ENCODE results near the gene MILR1. TPM values are rescaled to one million over a fixed set of nuclear protein-coding genes. Genes with fewer than 3 reads are reported as not detected.
"Not testable (repeated sequence)": the region's sequence is repeated elsewhere in the genome, so short reads cannot be mapped to it uniquely, and the experiment has no call there.

MILR1 gene
- total RNA-seq, 1 experiment from 2014 or later, result 13.3 TPM

GRCh38 chr17:64426596-64426995 lies 22.3 kb upstream of the MILR1 start:
- no peaks in the 10 kb centered on the region for H3K9me2 ChIP-seq (replicated peaks; ENCODE audit: low read length)
- ATAC-seq, result no peak
- no peak for TF ChIP-seq EZH2 (IDR thresholded peaks at IDR 0.05; ENCODE audit: low read length, unreplicated experiment)
- TF ChIP-seq EZH2phosphoT487 (IDR thresholded peaks at IDR 0.05; ENCODE audit: borderline replicate concordance, low read length), result no peak
- TF ChIP-seq CTCF (conservative IDR thresholded peaks at IDR 0.05; ENCODE audit: low read depth, low read length), result no peak
- no peak overlapping the region for H2AFZ ChIP-seq (ENCODE audit: low read length)
- BruUV-seq (replicated peaks), result no TSS peak
- H3K36me3 ChIP-seq (ENCODE audit: low read depth, low read length), result peaks cover 4% of the 10 kb centered on the region; the same call in 1 of the 2 replicates
- H3K9me3 ChIP-seq (ENCODE audit: low read length), result no peaks in the 10 kb centered on the region
- no peaks in the 10 kb centered on the region for H3F3A ChIP-seq (ENCODE audit: low read length, unreplicated experiment)
- peaks cover 10% of the 10 kb centered on the region for H3K4me1 ChIP-seq (ENCODE audit: insufficient read depth, low read length)
- no peak for DNase-seq
- POLR2A ChIA-PET (ENCODE audit: unreplicated experiment), result no interaction called here
- no peak overlapping the region for H3K4me3 ChIP-seq (ENCODE audit: low read length)
- H3K9ac ChIP-seq (ENCODE audit: low read length), result no peak overlapping the region
- no peak overlapping the region for H3K27ac ChIP-seq (ENCODE audit: low read length)
- no peaks in the 10 kb centered on the region for H3K79me2 ChIP-seq (ENCODE audit: low read length)
- H4K20me1 ChIP-seq (ENCODE audit: low read length), result no peaks in the 10 kb centered on the region
- CTCF ChIA-PET, result interaction anchor here (0.6 to 0.7 kb wide), 2 partner anchors 65 to 82 kb away, joined by 3 to 7 read pairs; no protein-coding TSS in a partner anchor
- no peak overlapping the region for H3K4me2 ChIP-seq (ENCODE audit: low read length)
- intact Hi-C loops (cut with micrococcal nuclease), result loop anchor here (10.0 kb wide), 3 partner anchors 178 to 308 kb away; no protein-coding TSS in a partner anchor
- no peaks in the 10 kb centered on the region for H3K27me3 ChIP-seq (ENCODE audit: low read length)

GRCh38 chr17:64428406-64428805 lies 20.5 kb upstream of the MILR1 start:
- H4K20me1 ChIP-seq (ENCODE audit: low read length), result no peaks in the 10 kb centered on the region
- H3K79me2 ChIP-seq (ENCODE audit: low read length), result no peaks in the 10 kb centered on the region
- H3K27ac ChIP-seq (ENCODE audit: low read length), result no peak overlapping the region
- no peaks in the 10 kb centered on the region for H3K9me3 ChIP-seq (ENCODE audit: low read length)
- H3K4me1 ChIP-seq (ENCODE audit: insufficient read depth, low read length), result peaks cover 10% of the 10 kb centered on the region
- BruUV-seq (replicated peaks), result no TSS peak
- no peak for TF ChIP-seq CTCF (conservative IDR thresholded peaks at IDR 0.05; ENCODE audit: low read depth, low read length)
- TF ChIP-seq EZH2phosphoT487 (IDR thresholded peaks at IDR 0.05; ENCODE audit: borderline replicate concordance, low read length), result no peak
- no peak for TF ChIP-seq EZH2 (IDR thresholded peaks at IDR 0.05; ENCODE audit: low read length, unreplicated experiment)
- no peak overlapping the region for H3K9ac ChIP-seq (ENCODE audit: low read length)
- CTCF ChIA-PET, result no interaction called here
- intact Hi-C loops (cut with micrococcal nuclease), result loop anchor here (10.0 kb wide), 3 partner anchors 176 to 306 kb away; no protein-coding TSS in a partner anchor
- no peak overlapping the region for H3K4me3 ChIP-seq (ENCODE audit: low read length)
- H3K36me3 ChIP-seq (ENCODE audit: low read depth, low read length), result peaks cover 4% of the 10 kb centered on the region; the same call in 1 of the 2 replicates
- H3K27me3 ChIP-seq (ENCODE audit: low read length), result no peaks in the 10 kb centered on the region
- DNase-seq, result no peak
- no peak overlapping the region for H3K4me2 ChIP-seq (ENCODE audit: low read length)
- POLR2A ChIA-PET (ENCODE audit: unreplicated experiment), result no interaction called here
- ATAC-seq, result no peak
- H3F3A ChIP-seq (ENCODE audit: low read length, unreplicated experiment), result no peaks in the 10 kb centered on the region
- H2AFZ ChIP-seq (ENCODE audit: low read length), result no peak overlapping the region
- H3K9me2 ChIP-seq (replicated peaks; ENCODE audit: low read length), result no peaks in the 10 kb centered on the region

- BruUV-seq (replicated peaks); H3K4me1 ChIP-seq (ENCODE audit: insufficient read depth, low read length); CTCF ChIA-PET; POLR2A ChIA-PET (ENCODE audit: unreplicated experiment); H3K9ac ChIP-seq (ENCODE audit: low read length); H3K27ac ChIP-seq (ENCODE audit: low read length); H3F3A ChIP-seq (ENCODE audit: low read length, unreplicated experiment); H3K4me3 ChIP-seq (ENCODE audit: low read length); H3K4me2 ChIP-seq (ENCODE audit: low read length); ATAC-seq; H3K79me2 ChIP-seq (ENCODE audit: low read length); H3K9me2 ChIP-seq (replicated peaks; ENCODE audit: low read length); DNase-seq; H4K20me1 ChIP-seq (ENCODE audit: low read length); H3K36me3 ChIP-seq (ENCODE audit: low read depth, low read length); intact Hi-C loops (cut with micrococcal nuclease); H3K27me3 ChIP-seq (ENCODE audit: low read length); H3K9me3 ChIP-seq (ENCODE audit: low read length); H2AFZ ChIP-seq (ENCODE audit: low read length): not testable (repeated sequence)
Observed at GRCh38 chr17:64430036-64430435, 18.9 kb upstream of the MILR1 start.
